GM18517 (cell line): ENCODE data around the gene EIF3J.

Source experiments
- ATAC-seq: cut with Tn5 transposase; IDR thresholded peaks from one replicate; pipeline ENCODE4 v1.9.1; 2021; ENCODE audit warnings: mild to moderate bottlenecking, moderate library complexity; ENCODE audit not compliant: unreplicated experiment

EIF3J gene

DNA sequence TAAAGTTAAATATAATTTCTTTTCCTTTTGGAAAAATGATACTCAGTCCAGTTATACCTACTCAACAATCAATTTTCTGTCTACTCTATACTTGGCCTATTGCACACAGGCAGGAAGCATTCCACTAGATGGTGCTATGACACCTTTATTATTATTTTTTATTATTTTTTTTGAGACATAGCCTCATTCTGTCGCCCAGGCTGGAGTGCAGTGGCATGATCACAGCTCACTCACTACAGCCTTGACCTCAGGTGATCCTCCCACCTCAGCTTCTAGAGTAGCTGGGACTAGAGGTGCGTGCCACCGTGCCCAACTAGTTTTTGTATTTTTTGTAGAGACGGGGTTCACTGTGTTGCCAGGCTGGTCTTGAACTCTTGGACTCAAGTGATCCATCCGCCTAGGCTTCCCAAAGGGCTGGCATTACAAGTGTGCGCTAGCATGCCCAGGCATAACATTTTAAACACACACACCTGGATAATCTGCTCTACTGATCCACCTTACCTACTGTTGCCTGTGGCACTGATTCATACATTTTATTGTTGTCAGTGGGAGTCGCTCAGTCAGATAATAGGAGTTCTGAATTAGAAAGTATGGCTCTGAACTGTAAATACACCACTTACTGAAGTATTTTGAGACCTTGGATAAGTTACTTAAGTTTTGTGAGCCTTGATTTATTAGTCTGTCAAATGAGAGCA lies 56.2 kb downstream of the EIF3J start:
- no peak for ATAC-seq

DNA sequence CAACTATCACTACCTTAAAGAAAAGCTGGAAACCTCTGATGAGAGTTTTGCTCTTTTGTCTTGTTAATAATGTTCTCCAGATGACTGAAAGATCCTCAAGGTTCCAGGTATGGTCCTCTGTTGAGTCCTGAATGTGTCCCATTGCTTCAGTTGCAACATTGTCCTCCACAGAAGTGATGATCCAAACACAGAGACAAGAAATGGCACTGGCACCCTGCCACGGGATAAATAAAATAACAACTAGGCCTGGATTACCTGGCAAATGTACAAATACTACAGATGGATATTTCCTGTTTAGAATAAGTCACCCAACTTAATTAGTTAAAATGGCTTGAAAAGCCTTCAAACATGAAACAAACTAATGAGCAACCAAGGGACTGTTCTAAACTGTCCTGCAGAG lies 58.3 kb downstream of the EIF3J start:
- no peak for ATAC-seq

DNA sequence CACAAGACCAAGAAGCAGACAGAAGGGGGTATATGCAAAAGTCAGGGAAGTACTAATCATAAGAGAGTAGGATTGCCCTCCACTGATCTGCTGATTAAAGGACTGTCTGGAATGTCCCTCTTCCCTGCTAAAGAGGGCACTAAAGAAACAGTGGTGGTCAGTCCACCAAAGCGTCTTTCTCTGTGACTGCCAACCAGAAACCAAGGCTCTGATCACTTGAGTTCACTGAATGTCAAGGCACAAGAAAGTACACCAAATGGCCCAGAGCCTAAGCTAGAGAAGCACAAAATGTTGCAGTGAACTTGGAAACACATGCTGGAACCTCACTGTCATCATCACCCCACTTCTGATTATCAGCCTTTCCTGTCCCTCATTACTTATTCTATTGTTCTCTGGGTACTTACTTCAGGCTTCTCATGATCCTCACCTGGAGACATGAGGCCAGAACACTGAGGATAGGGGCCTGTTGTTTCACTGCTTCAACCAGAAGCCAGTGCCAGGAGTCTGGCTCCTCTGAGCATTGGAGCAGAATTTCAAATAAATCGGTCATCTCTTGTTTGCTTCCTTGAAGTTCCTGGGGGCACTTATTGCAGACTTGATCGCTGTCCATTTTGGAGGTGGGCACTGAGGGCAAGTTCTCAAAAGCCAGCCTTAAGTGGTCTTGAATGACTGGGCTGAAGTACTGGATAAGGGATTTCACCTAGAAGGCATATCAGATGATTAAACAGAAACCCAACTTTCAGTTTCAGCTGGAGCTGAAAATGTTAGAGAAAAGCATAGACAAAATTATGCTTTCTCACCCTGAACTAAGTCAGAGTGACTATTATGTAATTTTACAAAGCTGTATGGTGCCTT lies 58.9 kb downstream of the EIF3J start:
- no peak for ATAC-seq

DNA sequence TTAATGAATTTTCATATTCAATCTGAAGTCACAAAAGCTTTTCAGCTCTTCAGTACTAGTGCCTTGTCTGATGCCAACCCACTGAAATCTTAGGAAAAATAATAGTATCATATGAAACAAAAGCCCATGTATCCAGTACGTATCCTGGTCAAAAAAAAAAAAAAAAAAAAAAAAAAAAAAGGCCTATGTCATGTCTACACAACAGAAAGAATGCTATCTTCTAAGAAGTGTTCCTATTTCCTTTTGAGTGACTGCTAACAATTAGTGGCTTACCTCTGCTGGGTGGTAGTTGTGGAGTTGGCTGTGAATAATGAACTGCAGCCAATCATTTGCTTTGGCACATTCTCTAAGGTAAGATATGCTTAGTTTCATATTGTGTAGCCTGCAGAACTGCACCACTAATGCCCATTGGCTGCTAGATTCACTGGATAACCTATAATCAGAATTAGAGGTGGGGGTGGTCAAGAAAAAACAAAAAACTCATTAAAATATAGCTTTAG lies 59.6 kb downstream of the EIF3J start:
- ATAC-seq, result no peak

DNA sequence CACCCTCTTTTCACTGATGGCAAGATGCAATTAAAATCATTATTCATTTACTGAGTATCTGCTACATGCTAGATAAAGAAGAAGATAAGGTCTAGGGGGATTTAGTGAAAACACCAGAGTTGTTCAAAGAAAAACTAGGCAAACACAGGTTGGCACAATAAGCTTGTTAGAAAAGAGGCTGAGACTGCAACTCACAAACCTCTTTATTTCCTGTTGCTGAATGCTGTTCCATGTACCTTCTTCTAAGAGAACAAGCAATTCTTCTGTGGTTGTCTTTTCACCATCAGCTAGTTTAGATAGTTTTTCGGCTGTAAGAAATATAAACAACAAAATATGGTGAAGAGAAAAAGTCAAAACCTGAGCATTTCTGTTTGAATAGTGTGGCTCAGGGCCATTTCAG lies 61.1 kb downstream of the EIF3J start:
- ATAC-seq, result no peak

DNA sequence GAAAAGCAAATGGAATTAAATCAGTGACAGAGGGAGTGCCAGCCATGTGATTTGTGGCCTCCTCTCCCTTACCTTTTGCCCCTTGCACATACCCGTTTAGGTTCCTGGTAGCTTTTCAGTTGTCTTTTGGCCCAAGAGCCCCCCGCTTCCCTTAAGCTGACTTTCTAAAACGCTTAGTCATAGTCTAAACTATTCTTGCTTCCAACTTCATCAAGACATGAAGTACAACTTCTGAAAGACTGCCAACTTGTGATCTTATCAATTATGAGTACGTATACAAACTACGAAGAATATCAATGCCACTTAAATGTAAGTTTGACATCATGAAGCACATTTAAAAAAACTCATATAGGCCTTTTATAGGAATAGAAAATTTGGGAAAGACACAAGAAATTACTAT lies 61.9 kb downstream of the EIF3J start:
- ATAC-seq, result no peak

DNA sequence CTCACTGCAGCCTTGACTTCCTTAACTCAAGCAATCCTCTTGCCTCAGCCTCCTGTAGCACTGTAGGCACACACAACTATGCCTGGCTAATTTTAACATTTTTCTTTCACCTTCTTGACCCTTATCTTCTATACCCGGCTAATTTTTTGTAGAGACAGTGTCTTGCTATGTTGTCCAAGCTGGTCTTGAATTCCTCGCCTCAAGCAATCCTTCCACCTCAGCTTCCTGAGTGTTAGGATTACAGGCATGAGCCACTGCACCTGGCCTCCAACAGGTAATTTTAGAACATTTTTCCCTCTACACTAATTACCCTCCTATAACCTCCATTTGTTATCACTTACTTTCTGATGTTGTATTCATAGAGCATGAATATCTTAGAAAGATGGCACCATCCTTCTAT lies 66.2 kb downstream of the EIF3J start:
- no peak for ATAC-seq

DNA sequence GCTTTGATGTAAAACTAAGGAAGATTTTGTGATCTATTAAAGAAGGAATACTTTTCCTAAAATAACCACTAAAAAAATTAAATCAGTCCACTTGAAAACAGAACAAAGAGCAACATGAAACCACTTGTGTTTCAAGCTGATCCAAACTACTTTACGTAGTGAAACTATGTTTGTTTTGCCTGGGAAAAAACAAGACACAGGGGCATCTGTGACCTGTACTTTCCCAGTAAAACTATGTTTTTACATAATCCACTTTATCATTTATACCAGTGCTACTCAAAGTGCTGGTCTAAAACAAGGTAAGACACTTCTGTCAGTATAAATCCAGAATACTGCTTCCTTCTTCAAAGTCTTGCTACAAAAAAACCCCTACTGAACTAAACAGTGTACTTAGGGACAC lies 69.8 kb downstream of the EIF3J start:
- no peak for ATAC-seq
